AG04450 (cell line): ENCODE results near the gene EEF1G. TPM values are rescaled to one million over a fixed set of nuclear protein-coding genes. Genes with fewer than 3 reads are reported as not detected.

Experiments
- CTCF ChIA-PET: fragments of 300-600, 350-600 bp; formaldehyde crosslinking; extraction: SDS; loops from one replicate; lab custom pipeline; 2022; ENCODE audit warnings: antibody characterized with exemption, inconsistent platforms; lab: Charles Lee
- POLR2A ChIA-PET: fragments of 350-600 bp; formaldehyde crosslinking; extraction: SDS; loops from one replicate; lab custom pipeline; 2021; ENCODE audit warnings: antibody characterized with exemption, inconsistent platforms; lab: Yijun Ruan, JAX
- DNase-seq: peaks from one replicate; pipeline ENCODE4 v3.0.0-alpha.2; 2011; ENCODE audit warnings: low read depth, low spot score
- H3K27ac ChIP-seq: one replicate; pipeline ENCODE4 v1.5.1; 2012; ENCODE audit warnings: low read depth, low read length, control low read depth
- H3K27me3 ChIP-seq: one replicate; pipeline ENCODE4 v1.6.0; 2012; ENCODE audit warnings: low read length; ENCODE audit not compliant: control insufficient read depth, insufficient read depth
- H3K4me3 ChIP-seq: 2 replicates; pipeline ENCODE4 v1.5.1; 2011; ENCODE audit warnings: mild to moderate bottlenecking, low read depth, low read length, control low read depth
- H3K9me3 ChIP-seq: 2 replicates; pipeline ENCODE4 v1.5.1; 2012; ENCODE audit warnings: low read length; ENCODE audit not compliant: control insufficient read depth, insufficient read depth
- CTCF ChIP-seq: IDR thresholded peaks from 2 replicates; pipeline ENCODE4 v1.5.1; 2011; ENCODE audit warnings: low read depth, low read length, control low read depth, inconsistent platforms
- polyA plus RNA-seq: library from polyadenylated mRNA; depleted of rRNA; stranded (reverse); fragments of >200 nt; gene quantifications from 2 replicates; pipeline ENCODE4 v1.2.3, GENCODE V29; 2011

The EEF1G gene
- polyA plus RNA-seq, 1 experiment = 2,186 TPM

GRCh38 chr11:62603072-62603408 lies 29.3 kb upstream of the EEF1G start:
- Histone ChIP-seq H3K27me3 (no peaks in the 10 kb centered on the region), H3K4me3 (peak overlapping the region; percentile 80; the same call in 1 of the 2 replicates), H3K27ac (no peak overlapping the region), H3K9me3 (peaks cover 2% of the 10 kb centered on the region; the same call in 1 of the 2 replicates)
- no peak for TF ChIP-seq CTCF
- ChIA-PET POLR2A (interaction anchor here (0.9 kb wide), 1 partner anchor 9 kb away, joined by 3 read pairs; no protein-coding TSS in a partner anchor), CTCF (interaction anchor here (0.9 to 1.6 kb wide), 2 partner anchors 9 to 208 kb away, joined by 3 to 4 read pairs; partner anchors contain the start of gene EML3)
- DNase-seq = no peak

- no peaks in the 10 kb centered on the region for H3K27me3 ChIP-seq
- peak overlapping the region; percentile 78 for H3K27ac ChIP-seq
- DNase-seq = no peak
- H3K4me3 ChIP-seq = peak overlapping the region; percentile 80
- ChIA-PET CTCF (interaction anchor here (0.7 to 2.1 kb wide), 3 partner anchors 9 to 207 kb away, joined by 3 to 10 read pairs (median 5); partner anchors contain the start of gene EEF1G), POLR2A (interaction anchor here (0.5 to 1.9 kb wide), 14 partner anchors 9 to 239 kb away, joined by 3 to 38 read pairs (median 5); partner anchors contain the start of genes B3GAT3, C11orf98, CSKMT and EEF1G)
- peaks cover 2% of the 10 kb centered on the region; the same call in 1 of the 2 replicates for H3K9me3 ChIP-seq
- no peak for TF ChIP-seq CTCF
These were observed 28.7 kb upstream of the EEF1G start for GRCh38 chr11:62602141-62603071.

GRCh38 chr11:62601372-62602140 lies 27.9 kb upstream of the EEF1G start, which contains the start of gene MTA2:
MTA2 (minus strand) TSS chr11:62601865; CDS start chr11:62601450, 415 bp downstream.
- no peak for TF ChIP-seq CTCF
- peak within 1 kb of the TSS; percentile 78 for H3K27ac ChIP-seq
- ChIA-PET CTCF (interaction anchor here (0.7 to 2.1 kb wide), 6 partner anchors 10 to 478 kb away, joined by 3 to 10 read pairs (median 3); partner anchors contain the start of gene EEF1G), POLR2A (interaction anchor here (0.5 to 1.9 kb wide), 16 partner anchors 9 to 280 kb away, joined by 3 to 38 read pairs (median 5); partner anchors contain the start of genes B3GAT3, C11orf98, CSKMT and EEF1G)
- peak within 1 kb of the TSS; percentile 80 for H3K4me3 ChIP-seq
- peak; percentile 96 for DNase-seq
- H3K9me3 ChIP-seq = peaks cover 2% of the 10 kb centered on the region; the same call in 1 of the 2 replicates
- H3K27me3 ChIP-seq = no peaks in the 10 kb centered on the region

- no peak for TF ChIP-seq CTCF
- H3K4me3 ChIP-seq = peak overlapping the region; percentile 80
- ChIA-PET CTCF (interaction anchor here (0.6 to 2.1 kb wide), 7 partner anchors 9 to 478 kb away, joined by 3 to 10 read pairs (median 3); partner anchors contain the start of genes EEF1G and TUT1), POLR2A (interaction anchor here (0.6 to 1.9 kb wide), 12 partner anchors 9 to 255 kb away, joined by 3 to 38 read pairs (median 6); partner anchors contain the start of genes B3GAT3, C11orf98, CSKMT and EEF1G)
- H3K9me3 ChIP-seq = peaks cover 2% of the 10 kb centered on the region; the same call in 1 of the 2 replicates
- H3K27ac ChIP-seq = peak overlapping the region; percentile 78
- DNase-seq = no peak
- H3K27me3 ChIP-seq = no peaks in the 10 kb centered on the region
These were observed 27.4 kb upstream of the EEF1G start for GRCh38 chr11:62601122-62601371.
